CD4-positive, alpha-beta T cell treated with Interleukin-12 subunit alpha and Interleukin-12 subunit beta, for 1 hour (primary cell): ENCODE results near the gene POLDIP3.
A peak's percentile ranks its signal among the peaks of the same experiment; 100 is the strongest.
"Not testable (repeated sequence)": the region's sequence is repeated elsewhere in the genome, so short reads cannot be mapped to it uniquely, and the experiment has no call there.

Experiments used
- DNase-seq: peaks from one replicate; pipeline ENCODE4 v3.0.0-alpha.2; 2020

The POLDIP3 gene

GRCh38 chr22:42619261-42620063 lies 4.8 kb upstream of the POLDIP3 start:
- no peak for DNase-seq

GRCh38 chr22:42617155-42617983 lies 2.7 kb upstream of the POLDIP3 start:
- DNase-seq: no peak

GRCh38 chr22:42615860-42616175 lies 1.1 kb upstream of the POLDIP3 start:
- DNase-seq: not testable (repeated sequence)

DNA sequence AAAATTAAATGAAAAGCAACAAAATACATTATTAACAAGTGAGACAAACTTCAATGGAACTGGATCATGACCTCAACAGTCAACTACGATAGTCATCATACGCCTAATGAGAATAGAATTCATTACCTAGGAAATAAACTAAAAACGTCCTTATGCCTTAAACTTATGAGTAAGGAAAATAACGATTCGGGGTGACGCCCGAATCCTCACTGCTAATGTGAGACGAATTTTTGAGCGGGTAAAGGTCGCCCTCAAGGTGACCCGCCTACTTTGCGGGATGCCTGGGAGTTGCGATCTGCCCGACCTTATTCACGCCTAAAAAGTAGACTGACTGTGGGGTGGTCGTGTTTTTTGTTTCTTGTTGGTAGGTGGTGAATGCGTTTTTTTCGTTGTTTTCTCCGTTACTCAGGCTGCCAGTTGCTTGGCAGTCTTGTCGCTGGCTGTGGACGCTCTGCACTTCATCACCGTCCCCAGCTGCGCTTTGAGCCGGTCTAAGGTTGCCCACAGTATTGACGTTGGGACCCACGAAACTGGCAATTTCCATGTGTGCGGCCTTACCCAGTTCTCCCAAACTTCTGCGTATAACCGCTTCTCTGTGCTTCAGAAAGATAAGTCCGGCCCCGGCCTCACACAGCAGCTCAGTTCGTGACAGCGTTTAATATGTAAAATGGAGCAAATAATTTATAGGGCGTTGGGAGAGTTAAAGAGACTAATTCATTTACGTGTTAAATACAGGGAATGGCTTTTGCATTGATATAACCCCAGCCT lies 593 bp upstream of the POLDIP3 start:
- DNase-seq: peak; percentile 91

- DNase-seq: no peak
These were observed 796 bp downstream of the POLDIP3 start for GRCh38 chr22:42613872-42614301.

DNA sequence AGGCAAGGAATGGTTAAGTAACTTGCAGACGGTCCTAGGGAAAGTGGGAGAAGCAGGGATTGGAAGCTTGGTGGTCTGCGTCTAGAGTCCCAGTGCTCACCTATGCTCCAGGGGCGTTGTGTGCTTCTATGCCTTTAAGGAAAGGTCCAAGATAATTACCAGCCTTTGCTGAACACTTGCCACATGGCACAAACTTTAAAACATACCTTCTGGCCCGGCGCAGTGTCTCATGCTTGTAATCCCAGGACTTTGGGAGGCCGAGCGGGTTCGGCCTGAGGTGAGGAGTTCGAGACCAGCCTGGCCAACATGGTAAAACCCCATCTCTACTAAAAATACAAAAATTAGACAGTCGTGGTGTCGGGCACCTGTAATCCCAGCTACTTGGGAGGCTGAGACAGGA lies 2.3 kb downstream of the POLDIP3 start:
- no peak for DNase-seq

DNA sequence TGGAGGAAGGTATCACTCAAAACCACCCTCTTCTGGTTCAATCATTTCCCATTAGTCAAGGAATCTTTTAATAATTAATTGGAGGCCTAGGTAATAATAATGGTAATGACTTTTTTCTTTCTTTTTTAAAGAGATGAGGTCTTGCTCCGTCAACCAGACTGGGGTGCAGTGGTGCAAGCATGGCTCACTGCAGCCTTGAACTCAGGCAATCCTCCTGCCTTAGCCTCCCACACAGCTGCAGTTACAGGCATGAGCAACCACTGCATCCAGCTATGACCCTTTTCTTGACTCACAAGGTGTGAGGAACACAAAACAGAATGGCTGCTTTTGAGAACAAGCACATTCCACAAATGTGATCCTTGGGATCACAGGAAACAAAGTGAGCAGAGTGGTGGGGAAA lies 3.6 kb downstream of the POLDIP3 start:
- DNase-seq: no peak

- no peak for DNase-seq
These were observed 4.5 kb downstream of the POLDIP3 start for GRCh38 chr22:42610186-42610585.

DNA sequence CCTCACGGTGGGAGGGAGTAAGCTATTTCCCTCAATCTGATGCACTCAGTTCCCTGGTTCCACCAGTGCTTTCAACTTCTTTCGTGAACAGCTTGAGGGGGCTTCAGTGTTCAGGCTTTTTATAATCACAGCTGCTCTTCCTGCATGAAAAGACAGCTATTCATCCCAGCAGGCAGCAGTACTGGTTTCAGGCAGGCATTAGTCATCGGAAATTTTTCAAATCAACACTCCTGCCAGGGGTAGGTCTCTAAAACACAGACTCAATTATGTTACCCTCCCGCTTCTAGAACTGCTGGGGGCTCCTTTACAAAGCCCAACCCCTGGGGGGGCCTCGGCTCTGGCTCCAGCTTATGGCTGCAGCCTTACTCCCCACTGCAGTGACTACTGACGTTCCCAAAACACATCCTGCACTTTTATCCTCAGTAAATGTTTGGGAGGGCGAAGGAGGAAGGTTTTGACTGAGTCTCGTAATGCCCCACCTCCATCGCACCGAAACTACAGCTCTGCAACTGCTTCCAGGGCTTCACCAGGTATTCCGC lies 5.8 kb downstream of the POLDIP3 start:
- DNase-seq: no peak

GRCh38 chr22:42608136-42608822 lies 6.4 kb downstream of the POLDIP3 start:
- DNase-seq: no peak

DNA sequence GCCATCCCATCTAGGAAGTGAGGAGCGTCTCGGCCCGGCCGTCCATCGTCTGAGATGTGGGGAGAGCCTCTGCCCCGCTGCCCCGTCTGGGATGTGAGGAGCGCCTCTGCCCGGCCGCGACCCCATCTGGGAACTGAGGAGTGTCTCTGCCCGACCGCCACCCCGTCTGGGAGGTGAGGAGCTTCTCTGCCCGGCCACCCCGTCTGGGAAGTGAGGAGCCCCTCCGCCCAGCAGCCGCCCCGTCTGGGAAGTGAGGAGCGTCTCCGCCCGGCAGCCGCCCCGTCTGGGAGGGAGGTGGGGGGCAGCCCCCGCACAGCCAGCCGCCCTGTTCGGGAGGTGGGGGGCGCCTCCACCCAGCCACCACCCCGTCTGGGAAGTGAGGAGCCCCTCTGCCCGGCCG lies 7.0 kb downstream of the POLDIP3 start:
- DNase-seq: not testable (repeated sequence)

DNA sequence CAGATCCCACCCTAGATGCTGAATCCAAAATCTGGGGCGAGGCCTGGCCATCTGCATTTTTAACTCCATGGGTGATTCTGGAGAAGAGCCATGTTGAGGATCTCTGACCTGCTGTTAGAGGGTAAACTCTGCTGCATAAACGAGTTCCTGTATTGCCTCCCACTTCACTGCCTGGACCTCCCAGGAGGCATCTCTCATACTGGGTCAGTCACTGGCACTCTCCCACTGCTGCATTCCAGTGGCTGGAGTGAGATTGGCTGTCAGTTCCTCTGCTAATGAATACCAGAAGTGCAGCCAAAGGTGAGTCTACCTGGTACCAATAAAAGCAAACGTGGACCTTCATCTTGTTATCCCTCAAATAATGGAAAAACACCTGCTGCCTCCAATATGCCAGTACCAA lies 10.3 kb downstream of the POLDIP3 start:
- DNase-seq: no peak

DNA sequence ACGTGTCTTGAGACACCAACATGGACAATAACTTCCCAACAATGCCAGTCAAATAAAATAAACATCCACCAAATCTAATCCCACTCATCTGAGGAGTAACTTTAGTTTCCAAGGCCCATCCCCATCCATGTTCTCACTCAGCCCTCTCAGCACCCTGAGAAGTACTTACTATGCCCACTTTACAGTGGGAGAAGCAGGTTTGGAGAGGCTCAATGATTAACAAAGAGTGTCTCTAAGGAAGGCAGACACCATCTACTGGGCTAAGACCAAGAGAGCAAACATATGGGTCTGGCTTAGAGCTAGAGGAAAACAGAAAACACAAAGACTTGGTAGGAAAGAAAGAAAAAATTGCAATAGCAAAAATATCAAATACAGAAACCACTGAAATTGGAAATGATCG lies 11.3 kb downstream of the POLDIP3 start:
- no peak for DNase-seq

DNA sequence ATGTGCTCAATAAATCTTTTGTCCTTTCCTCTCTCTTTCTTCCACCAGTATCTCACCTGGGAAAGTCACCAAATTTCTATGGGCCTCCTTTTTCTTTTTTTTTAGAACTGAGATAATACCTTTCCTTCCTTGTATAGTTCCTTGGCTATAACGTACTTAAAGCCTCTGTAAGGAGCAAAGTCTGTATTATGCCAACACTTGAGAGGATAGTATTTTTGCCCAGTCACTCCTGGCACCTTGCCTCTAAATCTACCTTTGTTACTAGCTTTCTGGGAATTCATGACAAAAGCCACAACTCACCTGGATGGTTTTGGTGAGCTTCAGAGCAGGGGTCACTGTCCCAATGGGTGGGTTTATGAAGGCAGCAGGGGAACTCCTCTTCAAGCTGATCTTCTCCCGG lies 12.2 kb downstream of the POLDIP3 start:
- DNase-seq: no peak

GRCh38 chr22:42601879-42602465 lies 12.7 kb downstream of the POLDIP3 start:
- DNase-seq: no peak

DNA sequence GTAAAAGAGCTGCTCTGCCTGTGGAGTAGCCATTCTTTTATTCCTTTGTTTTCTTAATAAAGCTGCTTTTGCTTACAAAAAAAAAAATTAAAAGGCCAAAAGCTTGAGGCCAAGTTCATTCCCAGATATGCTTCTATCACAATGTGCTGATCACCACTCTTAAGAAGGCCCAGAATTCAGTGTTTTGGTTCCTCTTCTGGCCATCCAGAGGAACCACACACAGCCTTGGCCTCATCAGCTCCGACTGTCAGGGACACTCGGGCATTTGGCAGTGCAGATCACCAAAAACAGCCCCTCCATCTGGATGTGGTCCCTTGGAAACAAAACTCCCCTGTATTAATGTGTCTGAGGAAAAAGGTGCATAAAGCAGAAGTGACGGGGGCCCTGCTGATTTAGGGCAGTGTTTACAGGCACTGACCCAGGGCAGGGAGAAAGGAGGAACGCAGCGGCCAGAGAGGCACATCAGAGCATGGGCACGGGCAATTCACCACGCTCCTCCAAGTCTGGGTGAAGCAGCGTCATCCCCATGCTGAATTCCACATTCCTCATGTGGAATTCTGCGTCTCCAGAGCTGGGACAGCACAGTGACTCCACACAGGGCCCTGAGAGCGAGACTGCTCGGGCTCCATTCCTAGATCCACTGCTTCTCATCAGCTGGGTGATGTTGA lies 17.7 kb downstream of the POLDIP3 start:
- no peak for DNase-seq

GRCh38 chr22:42596336-42596735 lies 18.3 kb downstream of the POLDIP3 start:
- no peak for DNase-seq

DNA sequence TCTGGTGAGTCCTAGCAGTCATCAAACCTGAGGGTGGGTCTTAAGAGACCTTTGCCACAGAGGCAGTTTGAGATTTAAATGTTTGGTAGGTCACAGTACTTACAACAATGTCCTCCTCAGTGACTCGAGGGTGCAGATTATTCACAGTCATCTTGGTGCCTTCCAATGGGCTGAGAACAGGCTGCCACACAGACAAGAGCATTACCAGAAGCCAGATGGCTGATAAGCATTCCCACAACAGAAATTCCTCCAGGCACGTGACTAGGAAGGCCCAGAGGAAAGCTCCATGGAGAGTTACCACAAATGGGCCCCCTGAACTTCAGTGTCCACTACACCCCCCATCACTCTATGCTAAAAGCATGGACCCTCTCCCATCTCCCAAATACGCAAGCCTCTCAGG lies 19.2 kb downstream of the POLDIP3 start:
- no peak for DNase-seq

DNA sequence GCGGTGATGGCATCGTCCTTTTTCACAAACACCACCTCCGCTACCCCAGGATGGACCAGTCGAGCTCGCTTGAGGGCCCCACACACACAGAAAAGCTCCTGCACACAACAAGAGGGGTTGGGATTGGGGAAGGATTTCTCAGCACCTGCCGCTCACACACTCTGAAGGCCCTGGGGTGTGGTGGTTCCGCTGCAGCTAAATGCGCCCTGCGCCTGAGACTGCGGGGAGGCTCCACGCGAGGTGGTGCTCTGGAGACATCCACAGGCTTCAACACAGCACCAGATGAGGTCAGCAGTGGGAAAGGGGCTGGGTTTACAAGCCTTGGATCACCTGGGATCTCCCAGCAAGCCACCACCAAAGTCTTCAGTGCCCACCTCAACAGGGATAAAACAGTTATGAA lies 22.7 kb downstream of the POLDIP3 start:
- no peak for DNase-seq

- DNase-seq: no peak
These were observed 27.0 kb downstream of the POLDIP3 start for GRCh38 chr22:42587588-42588175.

DNA sequence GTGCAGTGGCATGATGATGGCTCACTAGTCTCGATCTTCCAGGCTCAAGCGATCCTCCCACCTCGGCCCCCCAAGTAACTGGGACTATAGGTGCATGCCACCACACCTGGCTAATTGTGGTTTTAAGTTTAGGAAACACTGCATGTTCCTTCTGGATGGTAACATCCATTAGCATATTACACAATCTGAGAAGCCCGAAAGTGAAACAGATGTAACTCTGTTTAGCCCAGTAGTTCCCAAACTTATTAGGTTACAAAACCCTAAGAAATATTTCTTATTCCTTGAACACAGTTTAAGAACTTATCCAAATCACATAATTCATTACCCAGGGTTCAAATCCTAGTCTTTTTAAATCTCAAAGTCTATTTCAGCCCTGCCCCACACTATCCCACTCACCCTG lies 28.3 kb downstream of the POLDIP3 start:
- no peak for DNase-seq
